GF-D8 (cell line): ENCODE measurements around the gene FCHSD1.
"Not testable (repeated sequence)": the region's sequence is repeated elsewhere in the genome, so short reads cannot be mapped to it uniquely, and the experiment has no call there.

ENCODE experiments used
- DNase-seq: peaks from one replicate; lab custom pipeline; 2025; lab: John Stamatoyannopoulos, UW

FCHSD1 gene

DNA sequence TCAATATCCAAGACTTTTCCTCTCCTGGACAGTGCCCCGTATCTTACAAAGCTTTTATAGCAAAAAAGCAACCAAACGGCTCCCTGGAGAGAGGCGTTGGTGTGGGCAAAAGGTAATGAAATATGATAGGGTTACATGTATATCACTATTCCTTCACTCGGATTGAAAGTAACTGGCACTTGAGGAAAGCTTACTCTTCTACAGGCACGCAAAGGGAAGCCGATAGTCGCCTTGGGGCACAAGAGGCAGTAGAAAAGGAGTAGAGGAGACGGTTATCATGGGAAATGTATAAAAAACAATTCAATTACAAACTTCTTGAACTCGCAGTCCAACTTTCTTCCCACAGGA lies 33.6 kb downstream of the FCHSD1 start:
- no peak for DNase-seq

DNA sequence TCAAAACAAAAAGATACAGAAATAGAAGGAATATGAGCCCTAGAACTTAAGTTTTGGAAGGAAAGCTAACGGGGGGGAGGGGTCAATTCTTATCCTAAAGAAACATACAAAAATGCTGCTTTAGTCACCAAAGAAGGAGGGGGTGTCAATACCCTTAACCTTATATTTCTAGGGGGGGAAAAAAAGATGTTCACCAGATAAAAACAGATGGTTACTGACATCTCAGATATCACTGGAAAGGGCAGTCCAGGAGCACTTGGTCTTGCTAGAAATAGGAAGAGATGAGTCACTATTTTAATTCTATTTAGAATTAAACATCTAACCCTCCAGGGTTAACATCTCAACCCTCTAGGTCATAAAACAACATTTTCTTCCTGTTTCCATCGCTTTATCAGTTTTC lies 34.1 kb downstream of the FCHSD1 start:
- no peak for DNase-seq

DNA sequence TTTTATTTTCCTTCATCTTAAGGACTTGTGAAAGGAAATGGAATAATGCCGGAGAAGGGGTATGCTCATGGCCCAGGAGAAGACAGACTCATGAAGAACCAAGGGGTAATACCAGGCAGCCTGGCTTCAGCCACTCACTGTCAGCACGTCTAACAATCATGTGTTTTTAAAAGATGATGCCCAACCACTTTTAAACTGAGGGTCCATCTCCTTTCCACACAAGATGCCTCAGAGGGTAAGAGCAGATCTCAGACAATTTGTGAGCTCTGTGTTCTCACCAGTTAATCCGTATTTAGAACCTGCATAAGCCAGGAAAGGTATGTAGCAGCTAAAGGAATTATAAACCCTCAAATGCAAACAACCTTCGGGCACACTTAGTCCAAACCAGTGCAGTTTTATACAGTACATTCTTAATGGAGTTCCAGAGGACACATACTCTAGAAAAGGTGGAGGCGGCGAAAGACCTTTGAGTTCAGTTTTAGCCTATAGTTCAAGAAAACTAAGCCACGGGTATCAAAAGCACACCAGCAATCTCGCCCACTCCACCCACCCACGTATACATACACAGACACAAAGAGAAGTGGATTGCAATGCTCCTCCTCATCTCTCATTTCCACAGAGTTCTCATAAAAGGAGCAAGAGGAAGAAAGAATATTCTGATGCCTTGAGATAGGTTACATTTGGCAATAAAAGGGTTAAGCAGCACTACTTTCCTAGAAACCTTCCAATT lies 35.1 kb downstream of the FCHSD1 start:
- DNase-seq, result no peak

DNA sequence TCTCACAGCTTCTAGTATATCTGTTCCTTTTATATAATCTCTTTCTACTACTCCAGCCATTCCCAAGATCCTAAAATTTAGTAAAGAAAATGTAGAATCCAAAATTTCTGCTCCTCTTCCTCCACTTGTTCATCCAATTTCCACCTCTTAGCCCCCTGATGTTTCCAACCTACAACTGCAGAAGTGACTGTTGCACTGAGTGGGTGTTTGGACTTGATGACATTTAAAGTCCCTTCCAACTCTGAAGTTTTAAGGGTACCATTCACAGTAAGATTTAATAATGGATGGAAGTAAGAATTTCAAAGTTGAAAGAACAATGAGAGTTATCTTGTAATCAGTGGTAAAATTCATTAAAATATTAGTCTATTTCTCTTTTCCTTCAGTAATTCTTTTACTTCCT lies 37.9 kb downstream of the FCHSD1 start:
- DNase-seq, result no peak

DNA sequence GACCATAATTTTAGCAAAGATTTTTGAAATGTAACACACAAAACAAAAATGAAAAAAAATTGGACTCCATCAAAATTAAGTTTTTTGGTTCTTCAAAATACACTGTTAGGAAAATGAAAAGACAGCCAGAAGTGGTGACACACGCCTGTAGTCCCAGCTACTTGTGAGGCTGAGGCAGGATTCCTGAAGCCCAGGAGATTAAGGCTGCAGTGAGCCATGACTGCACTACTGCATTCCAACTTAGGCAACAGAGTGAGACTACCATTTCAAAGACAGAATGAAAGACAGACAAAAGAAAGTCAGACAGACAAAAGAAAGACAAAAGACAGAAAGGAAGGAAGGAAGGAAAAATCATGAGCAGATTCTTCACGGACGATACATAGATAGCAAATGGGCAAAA lies 39.9 kb downstream of the FCHSD1 start:
- no peak for DNase-seq

DNA sequence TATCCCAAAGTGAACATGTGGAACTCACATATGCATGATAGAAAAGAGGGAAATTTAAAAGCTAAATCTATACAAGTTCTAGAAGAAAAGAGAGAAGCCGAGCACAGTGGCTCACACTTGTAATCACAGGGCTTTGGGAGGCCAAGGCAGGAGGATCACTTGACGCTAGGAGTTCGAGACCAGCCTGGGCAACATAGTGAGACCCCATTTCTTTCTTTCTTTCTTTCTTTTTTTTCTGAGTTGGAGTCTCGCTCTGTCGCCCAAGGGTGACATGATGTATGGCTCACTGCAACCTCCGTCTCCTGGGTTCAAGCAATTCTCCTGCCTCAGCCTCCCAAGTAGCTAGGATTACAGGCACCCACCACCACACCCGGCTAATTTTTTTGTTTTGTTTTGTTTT lies 41.3 kb downstream of the FCHSD1 start:
- DNase-seq, result not testable (repeated sequence)

DNA sequence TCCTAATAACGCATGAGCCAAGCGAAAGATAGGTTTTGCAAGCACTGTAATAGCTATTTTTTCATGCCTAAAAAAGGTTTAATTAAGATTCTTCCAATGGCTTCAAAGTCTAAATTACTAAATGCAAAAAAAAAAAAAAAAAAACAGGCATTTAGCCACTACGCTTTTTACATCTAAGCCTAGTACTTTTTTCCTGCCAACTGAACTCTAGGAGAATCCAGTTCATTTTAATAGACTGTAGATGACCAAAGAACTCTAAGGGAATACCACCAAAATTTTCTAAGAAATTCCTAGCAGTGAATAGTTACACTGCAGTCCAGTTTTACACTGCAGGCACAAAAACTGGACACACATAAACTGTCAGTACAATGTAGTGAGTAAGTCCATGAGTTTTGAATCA lies 42.2 kb downstream of the FCHSD1 start:
- no peak for DNase-seq

DNA sequence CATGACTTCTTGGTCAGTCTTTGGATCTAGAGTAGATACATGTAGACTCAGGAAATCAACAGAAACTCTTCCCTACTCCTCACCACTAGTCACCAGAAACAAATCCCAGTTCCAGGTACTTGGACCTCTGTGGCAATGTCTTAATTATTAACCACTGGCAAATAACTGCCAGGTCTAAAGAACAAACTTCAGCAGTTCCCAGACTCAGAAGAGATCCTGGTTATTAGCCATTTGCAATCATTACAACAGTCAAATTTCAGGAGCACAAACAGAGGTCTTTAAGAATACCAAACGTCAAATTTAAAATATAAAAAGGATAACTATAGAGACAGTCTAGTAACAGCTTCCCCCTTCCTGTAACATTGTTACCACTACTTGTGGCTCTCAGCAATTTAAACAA lies 42.7 kb downstream of the FCHSD1 start:
- DNase-seq, result no peak

DNA sequence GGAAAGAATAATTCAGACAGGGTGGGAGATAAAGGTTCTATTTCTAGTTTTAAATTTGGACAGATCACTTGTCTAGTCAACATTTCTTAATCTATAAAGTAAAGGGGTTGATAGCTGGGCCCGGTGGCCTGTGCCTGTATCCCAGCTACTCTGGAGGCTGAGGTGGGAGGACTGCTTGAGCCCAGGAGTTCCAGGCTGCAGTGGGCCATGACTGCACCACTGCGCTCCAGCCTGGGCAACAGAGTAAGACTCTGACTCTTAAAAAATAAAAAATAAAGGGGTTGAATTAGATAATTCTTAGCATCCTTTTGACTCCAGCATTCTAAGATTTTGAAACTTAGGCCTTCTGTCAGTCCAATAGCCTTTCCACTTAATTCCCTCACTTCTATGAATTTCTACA lies 43.2 kb downstream of the FCHSD1 start:
- DNase-seq, result no peak

DNA sequence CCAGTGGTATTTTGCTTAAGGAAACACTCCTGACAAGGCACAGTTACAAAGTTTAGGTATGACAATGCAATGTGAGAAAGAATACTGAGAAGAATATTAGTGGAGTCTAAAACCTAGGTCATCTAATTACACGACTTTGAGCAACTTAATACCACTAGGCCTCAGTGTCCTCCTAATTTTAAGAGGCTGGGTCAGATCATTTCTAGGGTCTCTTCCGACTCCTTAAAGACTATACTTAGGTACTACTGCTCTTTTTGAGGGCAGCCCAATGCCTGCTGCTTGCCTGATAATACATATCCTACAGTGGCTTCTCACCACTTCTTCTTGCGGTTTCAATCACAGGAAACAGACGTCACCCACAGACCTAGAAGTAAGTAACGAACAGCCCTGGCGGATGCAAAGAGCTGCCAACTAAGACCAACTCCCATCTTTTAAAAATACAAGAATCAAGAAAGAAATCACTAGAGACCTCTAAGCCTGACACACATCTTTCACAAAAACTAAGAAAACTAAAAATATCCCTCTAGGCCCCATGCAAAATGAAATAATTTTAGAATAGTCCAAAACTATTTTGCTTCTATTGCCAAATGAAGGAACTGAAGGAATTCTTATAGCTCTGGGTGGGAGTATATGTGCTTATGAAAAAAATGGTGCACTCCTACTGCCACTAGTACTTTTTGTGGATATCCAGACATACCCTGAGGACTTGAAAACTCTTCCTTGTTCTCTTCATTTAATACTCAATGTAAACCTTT lies 45.5 kb downstream of the FCHSD1 start:
- DNase-seq, result peak; percentile 98

DNA sequence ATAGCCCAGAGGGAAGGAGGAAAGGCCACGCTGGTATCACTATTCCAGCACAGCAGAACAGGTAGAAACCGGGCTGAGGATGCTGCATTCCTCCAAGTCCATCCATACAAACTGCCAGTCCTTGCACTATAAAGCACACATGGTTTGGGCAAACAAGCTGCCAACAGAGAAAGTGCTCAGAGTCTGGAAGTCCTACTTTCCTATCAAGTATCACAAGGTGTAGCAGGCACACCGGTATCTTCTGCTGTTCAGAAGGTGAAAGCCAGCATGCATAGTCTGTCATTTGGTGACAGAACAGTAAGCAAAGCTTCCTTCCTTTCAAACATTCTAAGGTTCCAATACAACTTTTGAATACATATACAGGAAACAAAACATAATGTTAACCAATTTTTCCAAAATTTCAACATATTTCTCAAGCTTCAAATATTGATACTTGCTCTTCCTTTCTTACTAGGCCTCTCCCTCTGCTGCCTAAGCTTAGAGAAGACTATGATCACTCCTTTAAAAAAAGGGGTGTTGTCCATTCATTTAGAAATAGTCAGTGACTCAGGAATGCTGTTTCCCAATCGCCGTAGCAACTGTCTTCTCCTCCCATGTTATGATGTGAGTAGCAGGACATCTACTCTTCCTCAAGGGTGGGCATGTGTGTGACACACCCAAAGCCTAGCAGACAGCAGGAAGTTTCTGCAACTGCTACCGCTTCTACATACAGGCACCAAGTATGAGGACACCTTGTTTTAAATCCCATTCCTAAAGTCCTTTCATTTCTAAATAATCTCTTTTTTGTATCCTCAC lies 47.1 kb downstream of the FCHSD1 start:
- DNase-seq, result peak; percentile 95

DNA sequence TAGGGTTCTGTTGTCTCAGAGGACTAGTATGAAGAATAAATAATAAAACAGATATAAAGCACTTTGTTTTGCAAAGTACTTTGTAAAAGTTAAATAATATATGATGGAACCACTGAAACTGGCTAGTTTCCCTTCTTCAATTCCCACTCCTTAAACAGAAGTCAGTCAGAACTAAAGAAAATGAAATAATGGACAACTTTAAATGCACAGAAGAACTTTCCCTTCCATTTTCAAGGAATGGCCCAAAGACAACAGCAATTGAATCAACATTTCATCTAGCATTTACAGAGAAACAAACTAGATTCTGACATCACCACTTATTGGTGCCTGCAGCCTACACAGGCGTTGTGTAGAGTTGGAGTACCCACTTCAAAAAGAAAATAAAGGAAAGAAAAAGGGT lies 48.6 kb downstream of the FCHSD1 start:
- DNase-seq, result no peak

DNA sequence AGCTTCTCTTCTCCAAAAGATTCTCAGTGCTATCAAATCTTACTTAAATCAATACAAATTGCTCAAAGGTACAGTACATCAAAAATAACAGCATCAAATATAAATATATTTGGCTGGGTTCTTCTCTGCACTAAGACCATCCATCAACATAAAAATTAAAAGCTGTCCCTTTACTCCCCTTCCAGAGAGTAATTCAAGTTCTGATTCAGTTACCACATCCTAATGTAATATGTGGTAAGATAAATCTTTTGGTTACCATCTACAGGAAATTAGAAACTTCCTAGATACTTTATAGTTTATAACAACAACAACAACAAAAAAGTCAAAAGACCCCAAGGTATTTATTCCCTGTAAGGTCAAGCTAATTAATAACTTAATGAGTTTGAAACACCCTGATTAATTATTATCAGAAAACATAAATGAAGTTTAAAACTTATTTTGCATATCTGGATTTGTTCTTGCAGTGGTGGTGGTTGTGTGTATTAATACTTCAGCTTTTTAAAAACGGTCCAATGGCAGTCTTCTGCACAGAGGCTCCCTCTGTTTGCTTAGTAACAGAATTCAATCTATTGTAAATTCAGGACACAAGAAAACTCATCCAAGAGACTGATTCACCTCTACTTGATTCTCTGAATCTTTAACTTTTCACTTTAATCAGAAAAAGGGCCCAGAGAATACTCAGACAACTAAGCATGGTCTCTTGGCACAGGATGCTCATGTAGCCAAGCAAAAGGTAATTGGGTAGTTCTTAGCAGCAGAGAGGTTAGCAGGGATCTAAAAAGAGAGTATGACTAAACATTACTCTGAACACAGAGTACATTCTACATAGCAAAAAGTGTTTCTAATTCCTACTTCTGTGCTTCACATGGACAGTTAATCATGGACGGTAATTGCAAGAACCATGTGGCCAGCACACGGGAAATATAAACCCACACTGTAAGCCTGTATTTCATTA lies 52.5 kb downstream of the FCHSD1 start:
- no peak for DNase-seq

DNA sequence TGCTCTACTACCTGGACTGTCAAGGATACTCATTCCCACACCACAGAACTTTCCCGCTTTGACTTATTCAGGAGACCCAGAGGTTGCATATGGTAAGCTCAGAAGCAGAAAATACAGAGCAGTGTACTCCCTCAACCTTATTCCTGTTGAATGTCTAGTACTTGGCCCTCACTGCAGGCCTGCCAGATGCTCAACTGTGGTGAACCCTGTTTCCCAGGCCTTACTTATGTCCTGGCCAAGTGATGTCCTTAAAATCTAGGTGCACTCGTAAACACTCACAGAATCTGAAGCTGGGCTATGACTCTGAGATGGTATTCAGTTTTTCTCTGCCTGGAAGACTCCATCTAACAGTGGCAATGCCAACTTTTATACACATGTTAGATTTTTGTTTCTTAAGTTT lies 53.4 kb downstream of the FCHSD1 start:
- no peak for DNase-seq

DNA sequence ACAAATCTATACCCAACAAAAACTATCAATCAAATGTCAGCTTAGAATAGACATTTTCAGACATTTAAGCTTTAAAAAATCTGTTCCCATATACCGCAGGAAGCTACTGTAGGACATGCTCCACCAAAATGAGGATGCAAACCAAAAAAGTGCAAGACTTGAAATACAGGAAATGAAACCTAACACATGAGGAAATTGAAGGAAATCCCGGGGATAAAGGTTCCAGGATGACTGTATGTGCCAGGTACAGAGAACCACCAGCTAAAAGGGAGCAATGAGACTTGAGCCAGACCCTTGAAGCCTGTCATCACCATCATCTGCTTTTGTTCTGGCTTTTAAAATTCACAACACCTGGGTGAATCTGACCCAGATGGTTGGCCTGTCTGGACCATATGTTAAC lies 53.8 kb downstream of the FCHSD1 start:
- no peak for DNase-seq

DNA sequence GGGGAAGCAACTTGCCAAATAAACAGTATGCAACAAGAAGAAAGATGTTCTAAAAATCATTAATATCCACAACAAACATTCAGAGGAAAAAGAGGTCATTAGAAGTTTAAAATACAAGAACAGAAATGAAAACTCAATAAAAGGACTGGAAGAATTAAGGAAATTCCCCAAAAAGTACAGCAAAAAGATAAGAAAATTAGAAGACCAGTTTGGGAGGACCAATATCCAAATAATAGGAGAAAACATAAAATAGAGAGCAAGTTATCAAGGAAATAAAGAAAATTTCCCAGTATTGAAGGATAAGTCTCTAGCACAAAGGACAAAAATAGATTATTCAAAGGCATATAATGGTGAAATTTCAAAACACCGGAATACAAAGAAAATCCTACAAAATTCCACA lies 54.4 kb downstream of the FCHSD1 start:
- no peak for DNase-seq

DNA sequence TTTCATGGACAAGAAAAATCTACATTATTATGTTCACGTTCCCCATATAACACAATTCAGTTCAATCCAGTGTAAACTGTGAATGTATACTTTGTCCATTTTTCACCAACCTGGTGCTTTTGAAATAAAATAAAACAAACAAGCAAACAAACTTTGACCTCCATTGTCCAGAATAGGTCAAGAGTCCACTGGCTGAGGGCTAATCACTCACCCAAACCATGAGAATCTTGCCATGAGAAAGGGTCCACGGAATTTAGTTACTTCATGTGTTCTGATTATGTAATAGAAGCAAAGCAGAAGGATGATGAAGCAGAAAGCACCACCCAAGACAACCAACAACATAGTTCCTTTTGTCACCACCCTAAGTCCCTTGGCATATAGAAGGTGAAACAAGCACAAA lies 61.1 kb downstream of the FCHSD1 start:
- DNase-seq, result peak; percentile 58
